Activated CD4-positive, alpha-beta memory T cell treated with anti-CD3 and anti-CD28 coated beads, Interleukin-2, amount 10 ng/mL, durations not matched to agents 7 days and 5 days (primary cell): ENCODE data around the gene RNF112. TPM values are rescaled to one million over a fixed set of nuclear protein-coding genes. Genes with fewer than 3 reads are reported as not detected.

Source experiments
- CTCF ChIA-PET: fragments of 350-600 bp; sonication (Branson Sonifier 250); formaldehyde crosslinking; loops from one replicate; lab custom pipeline; 2021; ENCODE audit warnings: antibody characterized with exemption, inconsistent platforms; lab: Charles Lee
- POLR2A ChIA-PET: fragments of 350-600 bp; sonication (Branson Sonifier 250); formaldehyde crosslinking; loops from one replicate; lab custom pipeline; 2021; ENCODE audit warnings: antibody characterized with exemption; lab: Charles Lee
- DNase-seq: peaks from one replicate; pipeline ENCODE4 v3.0.0-alpha.2; 2020
- H3K27ac Mint-ChIP-seq: one replicate; pipeline ENCODE4 v1.8.0; 2021; ENCODE audit warnings: mild to moderate bottlenecking, mixed read lengths
- H3K27me3 Mint-ChIP-seq: one replicate; pipeline ENCODE4 v1.8.0; 2021; ENCODE audit warnings: mixed read lengths
- H3K36me3 Mint-ChIP-seq: one replicate; pipeline ENCODE4 v1.8.0; 2021; ENCODE audit warnings: low read depth, mixed read lengths
- H3K4me1 Mint-ChIP-seq: one replicate; pipeline ENCODE4 v1.8.0; 2021; ENCODE audit warnings: mixed read lengths
- H3K4me3 Mint-ChIP-seq: one replicate; pipeline ENCODE4 v1.8.0; 2021; ENCODE audit warnings: mild to moderate bottlenecking, mixed read lengths
- H3K9me3 Mint-ChIP-seq: one replicate; pipeline ENCODE4 v1.8.0; 2021; ENCODE audit warnings: mixed read lengths
- total RNA-seq, 2 experiments: library from RNA; stranded (reverse); gene quantifications; one replicate each; pipeline ENCODE4 v1.2.3, GENCODE V29; 2021

Gene RNF112
- total RNA-seq, 2 experiments from 2014 or later: 0.58 to 0.60 TPM

DNA sequence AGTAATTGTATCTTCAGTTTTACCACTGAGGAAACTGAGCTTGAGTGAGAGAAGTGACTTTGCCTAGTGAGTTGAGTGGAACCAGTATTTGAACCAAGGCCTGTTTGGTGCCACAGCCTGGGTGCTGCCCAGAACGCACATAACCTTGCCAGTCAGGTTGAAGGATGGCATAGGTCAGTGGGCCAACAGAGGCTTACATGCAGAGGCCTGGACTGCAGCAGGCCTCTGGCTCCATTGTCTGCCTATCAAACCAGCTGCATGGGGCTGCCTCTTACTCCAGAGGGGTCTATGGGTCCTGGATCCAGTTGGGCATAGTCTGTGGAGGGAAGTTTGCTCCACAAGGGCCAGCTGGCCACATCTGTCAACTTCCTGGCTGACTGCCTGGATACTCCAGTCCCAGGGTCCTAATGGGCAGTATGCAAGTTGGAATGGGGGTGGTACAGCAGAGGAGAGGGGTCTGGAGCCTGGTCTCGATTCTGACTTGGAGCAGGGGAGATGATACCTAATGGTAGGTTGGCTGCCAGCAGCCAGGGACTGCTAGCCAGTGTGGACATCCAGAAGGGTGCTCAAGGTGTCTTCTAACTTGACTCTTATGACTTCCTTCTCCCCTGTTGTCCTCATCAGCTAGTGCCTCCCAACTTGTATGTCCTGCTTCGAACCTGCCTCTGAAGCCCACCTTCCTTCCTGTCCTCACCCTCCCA, 11.1 kb upstream of the RNF112 start:
- CTCF ChIA-PET: no interaction called here
- H3K9me3 Mint-ChIP-seq: no peaks in the 10 kb centered on the region

GRCh38 chr17:19401321-19402010, 9.6 kb upstream of the RNF112 start:
- Mint-ChIP-seq H3K27ac (no peak overlapping the region), H3K27me3 (peaks cover 11% of the 10 kb centered on the region), H3K4me3 (no peak overlapping the region), H3K4me1 (no peaks in the 10 kb centered on the region), H3K36me3 (no peaks in the 10 kb centered on the region), H3K9me3 (no peaks in the 10 kb centered on the region)
- DNase-seq: no peak
- ChIA-PET CTCF (interaction anchor here (0.6 kb wide), 1 partner anchor 343 kb away, joined by 3 read pairs; no protein-coding TSS in a partner anchor), POLR2A (no interaction called here)

More for the DNA sequence above, 11.1 kb upstream of the RNF112 start:
- Mint-ChIP-seq H3K4me3 (no peak overlapping the region), H3K27ac (no peak overlapping the region), H3K4me1 (no peaks in the 10 kb centered on the region), H3K27me3 (peaks cover 16% of the 10 kb centered on the region), H3K36me3 (no peaks in the 10 kb centered on the region)
- POLR2A ChIA-PET: no interaction called here
- DNase-seq: no peak

DNA sequence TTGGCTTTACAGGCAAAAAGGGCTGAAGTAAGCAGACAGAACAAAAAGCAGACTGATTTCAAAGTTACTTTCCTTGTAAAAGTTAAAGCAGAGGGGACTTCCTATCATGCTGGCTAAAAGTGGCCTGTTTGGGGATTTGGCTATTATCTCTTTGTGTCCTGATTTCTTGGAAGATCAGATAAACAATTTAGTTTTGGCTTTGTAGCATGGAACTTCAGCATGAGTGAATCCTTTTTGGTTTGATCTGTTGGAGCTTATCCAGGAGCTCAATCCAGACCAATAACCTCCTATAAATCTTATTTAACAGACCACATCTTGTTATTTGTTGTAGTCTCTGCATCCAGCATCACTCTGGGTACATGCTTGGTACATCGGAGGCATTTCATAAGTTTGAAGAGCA, 8.9 kb upstream of the RNF112 start:
- Mint-ChIP-seq H3K36me3 (no peaks in the 10 kb centered on the region), H3K4me1 (no peaks in the 10 kb centered on the region), H3K27ac (no peak overlapping the region), H3K27me3 (peaks cover 8% of the 10 kb centered on the region), H3K4me3 (no peak overlapping the region), H3K9me3 (no peaks in the 10 kb centered on the region)
- CTCF ChIA-PET: interaction anchor here (0.6 kb wide), 1 partner anchor 342 kb away, joined by 3 read pairs; no protein-coding TSS in a partner anchor
- POLR2A ChIA-PET: no interaction called here
- no peak for DNase-seq

DNA sequence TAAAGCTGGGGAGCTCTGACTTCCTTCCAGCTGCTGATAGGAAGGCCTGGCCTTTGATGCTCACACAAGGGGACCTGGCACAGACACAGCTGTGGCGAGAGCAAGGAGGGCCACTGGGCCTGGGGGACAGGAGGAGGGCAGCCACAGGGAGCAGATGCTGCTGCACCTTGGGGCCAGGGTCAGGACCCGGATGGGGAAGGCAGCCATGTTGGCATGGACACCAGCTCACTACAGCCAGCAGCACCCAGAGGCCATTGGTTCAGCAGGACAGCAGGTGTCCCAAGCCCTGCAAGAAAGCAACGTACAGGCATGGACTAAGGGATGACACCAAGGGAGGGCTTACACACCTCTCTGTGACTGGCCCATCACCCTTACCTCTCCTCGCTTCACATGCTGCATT, 8.0 kb upstream of the RNF112 start:
- no peaks in the 10 kb centered on the region for H3K4me1 Mint-ChIP-seq
- no peaks in the 10 kb centered on the region for H3K36me3 Mint-ChIP-seq
- H3K27ac Mint-ChIP-seq: no peak overlapping the region
- no peaks in the 10 kb centered on the region for H3K9me3 Mint-ChIP-seq
- ChIA-PET CTCF (no interaction called here), POLR2A (no interaction called here)
- no peak overlapping the region for H3K4me3 Mint-ChIP-seq
- H3K27me3 Mint-ChIP-seq: peaks cover 8% of the 10 kb centered on the region
- no peak for DNase-seq

DNA sequence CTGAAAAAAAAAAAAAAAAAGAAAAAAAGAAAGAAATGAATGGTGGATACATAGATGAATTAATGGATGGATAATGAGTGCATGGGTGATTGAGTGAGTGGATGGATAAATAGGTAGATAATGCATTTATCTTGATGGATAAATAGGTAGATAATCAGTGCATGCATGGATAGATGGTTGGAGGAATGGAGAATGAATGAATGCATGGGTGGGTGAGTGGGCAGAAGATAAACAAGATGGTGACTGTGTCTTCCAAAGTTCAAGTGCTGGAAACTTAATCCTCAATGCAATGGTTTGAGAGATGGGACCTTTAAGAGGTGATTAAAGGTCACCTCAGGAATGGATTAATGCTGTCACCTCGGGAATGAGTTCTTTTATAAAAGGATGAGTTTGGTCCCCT, 6.8 kb upstream of the RNF112 start:
- H3K4me3 Mint-ChIP-seq: no peak overlapping the region
- no peaks in the 10 kb centered on the region for H3K4me1 Mint-ChIP-seq
- CTCF ChIA-PET: no interaction called here
- H3K27ac Mint-ChIP-seq: no peak overlapping the region
- no peak for DNase-seq
- peaks cover 9% of the 10 kb centered on the region for H3K27me3 Mint-ChIP-seq
- POLR2A ChIA-PET: no interaction called here
- no peaks in the 10 kb centered on the region for H3K36me3 Mint-ChIP-seq
- no peaks in the 10 kb centered on the region for H3K9me3 Mint-ChIP-seq

DNA sequence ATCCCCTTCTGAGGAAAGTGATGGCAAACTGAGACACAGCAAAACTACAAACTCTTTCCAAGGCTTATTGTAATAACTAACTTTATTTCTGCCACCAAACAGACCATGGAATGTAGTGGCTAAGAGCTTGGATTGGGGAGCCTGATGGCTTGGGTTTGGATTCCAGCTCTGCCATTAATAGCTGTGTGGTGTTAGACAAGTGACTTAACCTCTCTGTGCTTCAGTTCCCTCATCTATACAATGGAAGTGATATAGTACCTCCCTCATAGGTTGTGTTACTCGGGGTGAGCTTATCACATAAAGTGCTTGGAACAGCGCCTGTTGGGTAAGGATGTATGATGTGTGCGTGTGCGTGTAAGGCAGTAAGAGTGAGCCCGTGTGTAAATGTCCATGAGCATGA, 5.9 kb upstream of the RNF112 start:
- H3K27me3 Mint-ChIP-seq: peaks cover 11% of the 10 kb centered on the region
- ChIA-PET CTCF (interaction anchor here (1.3 kb wide), 1 partner anchor 29 kb away, joined by 3 read pairs; no protein-coding TSS in a partner anchor), POLR2A (interaction anchor here (1.1 kb wide), 1 partner anchor 19 kb away, joined by 3 read pairs; no protein-coding TSS in a partner anchor)
- no peak overlapping the region for H3K4me3 Mint-ChIP-seq
- no peaks in the 10 kb centered on the region for H3K9me3 Mint-ChIP-seq
- H3K36me3 Mint-ChIP-seq: no peaks in the 10 kb centered on the region
- no peak overlapping the region for H3K27ac Mint-ChIP-seq
- no peaks in the 10 kb centered on the region for H3K4me1 Mint-ChIP-seq
- DNase-seq: no peak

- POLR2A ChIA-PET: no interaction called here
- H3K4me3 Mint-ChIP-seq: no peak overlapping the region
- no peaks in the 10 kb centered on the region for H3K9me3 Mint-ChIP-seq
- H3K4me1 Mint-ChIP-seq: no peaks in the 10 kb centered on the region
- DNase-seq: no peak
- H3K36me3 Mint-ChIP-seq: no peaks in the 10 kb centered on the region
- peaks cover 11% of the 10 kb centered on the region for H3K27me3 Mint-ChIP-seq
- CTCF ChIA-PET: interaction anchor here (0.6 to 1.5 kb wide), 3 partner anchors 11 to 166 kb away, joined by 3 read pairs; no protein-coding TSS in a partner anchor
- H3K27ac Mint-ChIP-seq: no peak overlapping the region
Measured at GRCh38 chr17:19407601-19408345, 3.3 kb upstream of the RNF112 start.

GRCh38 chr17:19408346-19408710, 2.7 kb upstream of the RNF112 start:
- Mint-ChIP-seq H3K9me3 (no peaks in the 10 kb centered on the region), H3K4me1 (no peaks in the 10 kb centered on the region), H3K4me3 (no peak overlapping the region), H3K27me3 (peaks cover 11% of the 10 kb centered on the region), H3K36me3 (no peaks in the 10 kb centered on the region), H3K27ac (no peak overlapping the region)
- no peak for DNase-seq
- POLR2A ChIA-PET: no interaction called here
- CTCF ChIA-PET: interaction anchor here (0.6 to 1.5 kb wide), 3 partner anchors 11 to 167 kb away, joined by 3 read pairs; no protein-coding TSS in a partner anchor

DNA sequence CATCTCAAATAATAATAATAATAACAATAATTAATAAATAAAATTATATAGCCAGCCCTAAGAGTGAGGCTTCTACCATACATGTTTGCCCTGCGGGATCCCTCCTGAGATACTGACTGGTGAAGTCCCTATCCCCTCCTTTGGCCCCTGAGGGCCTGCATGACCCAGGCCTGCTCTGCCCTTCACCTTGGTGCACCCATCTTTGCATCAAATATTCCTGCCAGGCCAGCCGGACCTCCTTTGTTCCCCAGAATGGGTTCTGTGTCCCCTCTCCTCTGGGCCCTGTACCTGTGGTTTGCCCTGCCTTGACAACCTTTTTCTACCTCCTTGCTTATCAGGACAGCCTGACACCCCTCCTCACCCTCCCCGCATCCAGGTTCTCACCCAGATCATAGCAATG, 2.0 kb upstream of the RNF112 start:
- ChIA-PET POLR2A (no interaction called here), CTCF (interaction anchor here (1.5 kb wide), 1 partner anchor 12 kb away, joined by 3 read pairs; no protein-coding TSS in a partner anchor)
- peaks cover 7% of the 10 kb centered on the region for H3K27me3 Mint-ChIP-seq
- DNase-seq: no peak
- no peak overlapping the region for H3K4me3 Mint-ChIP-seq
- H3K27ac Mint-ChIP-seq: no peak overlapping the region
- no peaks in the 10 kb centered on the region for H3K36me3 Mint-ChIP-seq
- H3K4me1 Mint-ChIP-seq: no peaks in the 10 kb centered on the region
- H3K9me3 Mint-ChIP-seq: no peaks in the 10 kb centered on the region

GRCh38 chr17:19409509-19409908, 1.5 kb upstream of the RNF112 start:
- ChIA-PET POLR2A (no interaction called here), CTCF (interaction anchor here (1.5 kb wide), 1 partner anchor 13 kb away, joined by 3 read pairs; no protein-coding TSS in a partner anchor)
- Mint-ChIP-seq H3K27ac (no peak overlapping the region), H3K4me3 (no peak overlapping the region), H3K27me3 (peaks cover 7% of the 10 kb centered on the region), H3K36me3 (no peaks in the 10 kb centered on the region), H3K4me1 (no peaks in the 10 kb centered on the region), H3K9me3 (no peaks in the 10 kb centered on the region)
- no peak for DNase-seq

DNA sequence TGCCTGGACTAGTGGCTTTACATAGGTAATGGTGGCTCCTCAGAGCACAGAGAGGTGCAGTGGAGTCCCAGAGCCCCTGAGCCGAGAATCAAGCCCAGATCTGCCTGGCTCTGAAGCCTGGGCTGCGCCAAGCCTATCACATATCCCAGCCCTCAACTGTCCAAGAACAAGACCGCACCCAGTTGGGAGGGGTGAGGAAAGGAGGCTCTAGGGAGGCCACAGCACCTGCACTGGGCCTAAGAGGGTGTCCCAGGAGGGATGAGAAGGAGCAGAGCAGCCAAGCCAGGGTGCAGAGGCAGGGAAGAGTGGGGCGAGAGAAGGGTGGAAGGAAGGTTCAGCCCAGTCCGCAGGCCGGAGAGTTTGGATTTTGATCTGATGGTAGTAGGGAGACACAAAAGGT, 941 bp upstream of the RNF112 start:
- Mint-ChIP-seq H3K36me3 (no peaks in the 10 kb centered on the region), H3K4me3 (no peak overlapping the region), H3K27me3 (peaks cover 7% of the 10 kb centered on the region), H3K27ac (no peak overlapping the region), H3K4me1 (no peaks in the 10 kb centered on the region), H3K9me3 (no peaks in the 10 kb centered on the region)
- ChIA-PET CTCF (interaction anchor here (1.2 kb wide), 1 partner anchor 44 kb away, joined by 3 read pairs; no protein-coding TSS in a partner anchor), POLR2A (no interaction called here)
- DNase-seq: no peak

DNA sequence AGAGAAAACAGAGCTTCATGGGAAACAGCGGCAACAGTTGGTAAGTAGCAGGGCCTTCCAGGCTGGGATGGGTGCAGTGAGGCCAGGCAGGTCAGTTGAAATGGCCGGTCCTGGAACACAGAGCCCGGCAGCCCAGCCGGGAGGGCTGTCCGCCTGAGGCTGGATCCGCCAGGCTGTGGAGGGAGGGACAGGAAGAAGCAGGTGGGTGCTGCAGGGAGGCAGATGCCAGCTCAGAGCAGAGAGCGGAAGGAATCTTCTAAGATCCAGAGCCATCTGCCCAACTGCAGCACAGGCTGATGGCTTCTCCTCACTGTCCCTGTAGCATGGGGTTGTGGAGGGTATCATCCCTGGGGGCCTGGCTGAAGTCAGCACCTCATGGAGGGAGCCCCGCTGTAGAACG, 599 bp downstream of the RNF112 start:
- H3K36me3 Mint-ChIP-seq: no peaks in the 10 kb centered on the region
- no peak overlapping the region for H3K27ac Mint-ChIP-seq
- no peak for DNase-seq
- no peaks in the 10 kb centered on the region for H3K9me3 Mint-ChIP-seq
- CTCF ChIA-PET: no interaction called here
- POLR2A ChIA-PET: no interaction called here
- no peak overlapping the region for H3K4me3 Mint-ChIP-seq
- peaks cover 7% of the 10 kb centered on the region for H3K27me3 Mint-ChIP-seq
- no peaks in the 10 kb centered on the region for H3K4me1 Mint-ChIP-seq

- Mint-ChIP-seq H3K27ac (no peak overlapping the region), H3K36me3 (no peaks in the 10 kb centered on the region), H3K9me3 (no peaks in the 10 kb centered on the region), H3K4me3 (no peak overlapping the region), H3K27me3 (peaks cover 7% of the 10 kb centered on the region), H3K4me1 (peaks cover under 1% of the 10 kb centered on the region)
- POLR2A ChIA-PET: no interaction called here
- CTCF ChIA-PET: no interaction called here
- DNase-seq: no peak
Measured at GRCh38 chr17:19412510-19412909, 1.5 kb downstream of the RNF112 start.
